Keratinocyte (primary cell): ENCODE results near the gene EFCAB6. TPM values are rescaled to one million over a fixed set of nuclear protein-coding genes. Genes with fewer than 3 reads are reported as not detected.

Source experiments
- DNase-seq: peaks from one replicate; pipeline ENCODE4 v3.0.0-alpha.2; 2011; ENCODE audit warnings: low read depth, missing footprints, low spot score
- FAIRE-seq: peaks from 2 replicates; lab custom pipeline; 2011; peaks lifted over from hg19 to GRCh38; lab: Jason Lieb, UNC
- H2AFZ ChIP-seq: 2 replicates; pipeline ENCODE4 v1.6.0; 2012; ENCODE audit warnings: low read length, control low read depth, inconsistent platforms; ENCODE audit not compliant: control insufficient read depth
- H3K27ac ChIP-seq: 2 replicates; pipeline ENCODE4 v1.5.1; 2011; ENCODE audit warnings: low read length; ENCODE audit not compliant: control insufficient read depth, insufficient read depth
- H3K27me3 ChIP-seq: 3 replicates; pipeline ENCODE4 v1.6.0; 2011; ENCODE audit warnings: low read length; ENCODE audit not compliant: control insufficient read depth, insufficient read depth; ENCODE audit errors: extremely low read depth
- H3K36me3 ChIP-seq, 2 experiments: 2 replicates in 1 of 2; 3 replicates in 1 of 2; pipeline ENCODE4 v1.5.1; 2011; ENCODE audit warnings: low read length in 2 of 2, mild to moderate bottlenecking in 1 of 2; ENCODE audit not compliant: control insufficient read depth in 2 of 2, insufficient read depth in 2 of 2; ENCODE audit errors: extremely low read depth in 1 of 2
- H3K4me1 ChIP-seq: 3 replicates; pipeline ENCODE4 v1.5.1; 2011; ENCODE audit warnings: low read length; ENCODE audit not compliant: control insufficient read depth, insufficient read depth; ENCODE audit errors: extremely low read depth
- H3K4me2 ChIP-seq: 3 replicates; pipeline ENCODE4 v1.6.0; 2011; ENCODE audit warnings: low read depth, low read length; ENCODE audit not compliant: control insufficient read depth, insufficient read depth; ENCODE audit errors: extremely low read depth
- H3K4me3 ChIP-seq, 3 experiments: fragments of 200-600 bp in 1 of 3; sonication (generic) in 1 of 3; 2 replicates in 2 of 3; 3 replicates in 1 of 3; pipeline ENCODE4 v1.5.1; 2011 to 2016; ENCODE audit warnings: low read length in 3 of 3, mild to moderate bottlenecking in 3 of 3, control low read depth in 2 of 3, inconsistent platforms in 1 of 3, low read depth in 1 of 3, mixed read lengths in 1 of 3, mixed run types in 1 of 3, moderate library complexity in 1 of 3; ENCODE audit not compliant: control insufficient read depth in 2 of 3, insufficient read depth in 2 of 3; ENCODE audit errors: extremely low read depth in 1 of 3
- H3K79me2 ChIP-seq: 2 replicates; pipeline ENCODE4 v1.6.0; 2012; ENCODE audit warnings: low read length; ENCODE audit not compliant: control insufficient read depth, insufficient read depth
- H3K9ac ChIP-seq: 3 replicates; pipeline ENCODE4 v1.6.0; 2011; ENCODE audit warnings: low read length; ENCODE audit not compliant: control insufficient read depth, insufficient read depth; ENCODE audit errors: extremely low read depth
- H3K9me1 ChIP-seq: 3 replicates; pipeline ENCODE4 v1.6.0; 2011; ENCODE audit warnings: low read length; ENCODE audit not compliant: control insufficient read depth, insufficient read depth; ENCODE audit errors: extremely low read depth
- H3K9me3 ChIP-seq: 2 replicates; pipeline ENCODE4 v1.5.1; 2012; ENCODE audit warnings: low read depth, low read length; ENCODE audit not compliant: control insufficient read depth
- H4K20me1 ChIP-seq: 3 replicates; pipeline ENCODE4 v1.6.0; 2011; ENCODE audit warnings: low read length; ENCODE audit not compliant: control insufficient read depth, insufficient read depth; ENCODE audit errors: extremely low read depth
- EZH2 ChIP-seq: IDR thresholded peaks from one replicate; pipeline ENCODE4 v1.6.1; 2012; ENCODE audit warnings: inconsistent platforms, mild to moderate bottlenecking, low read length, moderate library complexity
- dilution Hi-C: fragments of 300-500 bp; cut with MboI; formaldehyde crosslinking; loops from one replicate; pipeline ENCODE4 v1.7.0; 2020; ENCODE audit warnings: low sequenced_read_pairs; ENCODE audit not compliant: extremely low pct_ligation_motif_present
- polyA plus RNA-seq, 5 experiments: library from polyadenylated mRNA; depleted of rRNA in 3 of 5; stranded (reverse) in 3 of 5; stranded (forward) in 1 of 5; unstranded in 1 of 5; fragments of >200 nt; gene quantifications; 1 replicate in 1 of 5; 2 replicates in 3 of 5; 3 replicates in 1 of 5; pipeline versions ENCODE4 v1.2.1 to v1.2.3, GENCODE V29; 2011 to 2012; ENCODE audit warnings: missing spikeins in 2 of 5, low read depth in 1 of 5, low replicate concordance in 1 of 5
- TF ChIP-seq, protein P1 (sequence below), 3 experiments: IDR thresholded peaks in 1 of 3; conservative IDR thresholded peaks in 1 of 3; optimal IDR thresholded peaks in 1 of 3; 2 replicates in 2 of 3; 3 replicates in 1 of 3; pipeline versions ENCODE3 to v1.5.1; 2011; ENCODE audit warnings: low read length in 3 of 3, mild to moderate bottlenecking in 3 of 3, moderate library complexity in 2 of 3, control low read depth in 1 of 3, inconsistent platforms in 1 of 3; ENCODE audit not compliant: insufficient read depth in 2 of 3; ENCODE audit errors: extremely low read depth in 1 of 3

EFCAB6 gene
- polyA plus RNA-seq, 1 donor (not counting 4 experiments of a cell fraction or from before 2014, with no cell fraction given): 0.18 TPM

DNA sequence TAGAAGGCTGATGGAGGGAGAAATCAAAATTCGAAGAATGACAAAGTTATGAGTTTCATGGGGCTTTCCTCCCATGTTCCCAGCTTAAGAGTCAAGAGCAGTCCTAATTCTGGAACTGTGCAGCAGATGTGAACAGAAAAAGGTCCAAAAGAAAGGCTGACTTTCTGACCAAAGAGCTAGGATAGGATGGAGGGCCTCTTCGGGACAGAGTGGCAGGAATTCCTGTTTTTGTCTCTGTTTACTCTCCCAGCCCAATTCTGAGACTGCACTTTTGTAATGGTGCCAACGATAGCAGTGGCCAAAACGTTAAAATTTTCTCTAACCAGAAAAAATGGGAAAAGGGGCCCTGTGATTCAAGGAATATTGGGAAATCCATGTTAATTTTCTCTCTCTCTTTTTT lies 193.6 kb downstream of the EFCAB6 start:
- Histone ChIP-seq H4K20me1 (no peaks in the 10 kb centered on the region), H3K4me1 (no peaks in the 10 kb centered on the region), H3K4me2 (no peak overlapping the region), H3K9me1 (no peaks in the 10 kb centered on the region), H3K27me3 (no peaks in the 10 kb centered on the region), H3K79me2 (no peaks in the 10 kb centered on the region), H3K4me3 (no peak overlapping the region), H3K36me3 (no peaks in the 10 kb centered on the region), H3K9me3 (no peaks in the 10 kb centered on the region), H2AFZ (no peak overlapping the region), H3K9ac (no peak overlapping the region), H3K27ac (no peak overlapping the region)
- dilution Hi-C loops: no loop called here
- no peak for TF ChIP-seq EZH2
- TF ChIP-seq, protein P1, sequence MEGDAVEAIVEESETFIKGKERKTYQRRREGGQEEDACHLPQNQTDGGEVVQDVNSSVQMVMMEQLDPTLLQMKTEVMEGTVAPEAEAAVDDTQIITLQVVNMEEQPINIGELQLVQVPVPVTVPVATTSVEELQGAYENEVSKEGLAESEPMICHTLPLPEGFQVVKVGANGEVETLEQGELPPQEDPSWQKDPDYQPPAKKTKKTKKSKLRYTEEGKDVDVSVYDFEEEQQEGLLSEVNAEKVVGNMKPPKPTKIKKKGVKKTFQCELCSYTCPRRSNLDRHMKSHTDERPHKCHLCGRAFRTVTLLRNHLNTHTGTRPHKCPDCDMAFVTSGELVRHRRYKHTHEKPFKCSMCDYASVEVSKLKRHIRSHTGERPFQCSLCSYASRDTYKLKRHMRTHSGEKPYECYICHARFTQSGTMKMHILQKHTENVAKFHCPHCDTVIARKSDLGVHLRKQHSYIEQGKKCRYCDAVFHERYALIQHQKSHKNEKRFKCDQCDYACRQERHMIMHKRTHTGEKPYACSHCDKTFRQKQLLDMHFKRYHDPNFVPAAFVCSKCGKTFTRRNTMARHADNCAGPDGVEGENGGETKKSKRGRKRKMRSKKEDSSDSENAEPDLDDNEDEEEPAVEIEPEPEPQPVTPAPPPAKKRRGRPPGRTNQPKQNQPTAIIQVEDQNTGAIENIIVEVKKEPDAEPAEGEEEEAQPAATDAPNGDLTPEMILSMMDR (optimal IDR thresholded peaks at IDR 0.05 in 1 of 3, IDR thresholded peaks at IDR 0.05 in 1 of 3, conservative IDR thresholded peaks at IDR 0.05 in 1 of 3; ENCODE audit: extremely low read depth in 1 of 3, insufficient read depth in 2 of 3, low read length in 3 of 3): no peak
- FAIRE-seq (no peak), DNase-seq (no peak)

DNA sequence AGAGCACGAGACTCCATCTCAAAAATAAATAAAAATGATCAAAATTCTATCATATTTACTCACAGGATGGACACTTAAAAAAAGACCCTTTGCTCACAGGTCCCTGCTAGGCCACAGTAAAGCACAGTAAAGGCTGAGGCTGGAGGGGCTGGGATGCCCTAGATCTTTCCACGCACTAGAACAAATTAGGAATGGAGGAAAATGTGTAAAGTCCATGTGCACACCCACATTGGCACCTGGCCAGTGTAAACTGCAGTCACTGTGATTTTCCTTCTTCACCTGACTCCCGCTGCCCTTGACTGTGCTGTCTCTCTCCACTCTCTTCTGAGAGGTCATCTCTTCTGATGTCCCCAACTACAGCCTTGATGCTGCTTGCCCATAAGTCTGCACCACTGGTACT lies 195.5 kb downstream of the EFCAB6 start:
- H3K27me3 ChIP-seq: no peaks in the 10 kb centered on the region
- no peak overlapping the region for H3K9ac ChIP-seq
- no peaks in the 10 kb centered on the region for H3K4me1 ChIP-seq
- H2AFZ ChIP-seq: no peak overlapping the region
- H3K36me3 ChIP-seq: no peaks in the 10 kb centered on the region
- FAIRE-seq: no peak
- TF ChIP-seq, protein P1 (optimal IDR thresholded peaks at IDR 0.05 in 1 of 3, IDR thresholded peaks at IDR 0.05 in 1 of 3, conservative IDR thresholded peaks at IDR 0.05 in 1 of 3; ENCODE audit: extremely low read depth in 1 of 3, insufficient read depth in 2 of 3, low read length in 3 of 3): no peak
- TF ChIP-seq EZH2: no peak
- H3K9me3 ChIP-seq: no peaks in the 10 kb centered on the region
- H4K20me1 ChIP-seq: no peaks in the 10 kb centered on the region
- H3K9me1 ChIP-seq: no peaks in the 10 kb centered on the region
- dilution Hi-C loops: no loop called here
- no peak for DNase-seq
- H3K27ac ChIP-seq: no peak overlapping the region
- H3K4me2 ChIP-seq: no peak overlapping the region
- H3K4me3 ChIP-seq: no peak overlapping the region
- no peaks in the 10 kb centered on the region for H3K79me2 ChIP-seq
